Airway epithelial cell (primary cell): ENCODE measurements around the gene CD34. TPM values are rescaled to one million over a fixed set of nuclear protein-coding genes. Genes with fewer than 3 reads are reported as not detected.

Source experiments
- total RNA-seq: library from RNA; depleted of rRNA; stranded (reverse); fragments of >200 nt; gene quantifications from 2 replicates; pipeline ENCODE4 v1.2.3, GENCODE V29; 2015

Gene CD34, protein sequence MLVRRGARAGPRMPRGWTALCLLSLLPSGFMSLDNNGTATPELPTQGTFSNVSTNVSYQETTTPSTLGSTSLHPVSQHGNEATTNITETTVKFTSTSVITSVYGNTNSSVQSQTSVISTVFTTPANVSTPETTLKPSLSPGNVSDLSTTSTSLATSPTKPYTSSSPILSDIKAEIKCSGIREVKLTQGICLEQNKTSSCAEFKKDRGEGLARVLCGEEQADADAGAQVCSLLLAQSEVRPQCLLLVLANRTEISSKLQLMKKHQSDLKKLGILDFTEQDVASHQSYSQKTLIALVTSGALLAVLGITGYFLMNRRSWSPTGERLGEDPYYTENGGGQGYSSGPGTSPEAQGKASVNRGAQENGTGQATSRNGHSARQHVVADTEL
- total RNA-seq: not detected in 2 replicates

DNA sequence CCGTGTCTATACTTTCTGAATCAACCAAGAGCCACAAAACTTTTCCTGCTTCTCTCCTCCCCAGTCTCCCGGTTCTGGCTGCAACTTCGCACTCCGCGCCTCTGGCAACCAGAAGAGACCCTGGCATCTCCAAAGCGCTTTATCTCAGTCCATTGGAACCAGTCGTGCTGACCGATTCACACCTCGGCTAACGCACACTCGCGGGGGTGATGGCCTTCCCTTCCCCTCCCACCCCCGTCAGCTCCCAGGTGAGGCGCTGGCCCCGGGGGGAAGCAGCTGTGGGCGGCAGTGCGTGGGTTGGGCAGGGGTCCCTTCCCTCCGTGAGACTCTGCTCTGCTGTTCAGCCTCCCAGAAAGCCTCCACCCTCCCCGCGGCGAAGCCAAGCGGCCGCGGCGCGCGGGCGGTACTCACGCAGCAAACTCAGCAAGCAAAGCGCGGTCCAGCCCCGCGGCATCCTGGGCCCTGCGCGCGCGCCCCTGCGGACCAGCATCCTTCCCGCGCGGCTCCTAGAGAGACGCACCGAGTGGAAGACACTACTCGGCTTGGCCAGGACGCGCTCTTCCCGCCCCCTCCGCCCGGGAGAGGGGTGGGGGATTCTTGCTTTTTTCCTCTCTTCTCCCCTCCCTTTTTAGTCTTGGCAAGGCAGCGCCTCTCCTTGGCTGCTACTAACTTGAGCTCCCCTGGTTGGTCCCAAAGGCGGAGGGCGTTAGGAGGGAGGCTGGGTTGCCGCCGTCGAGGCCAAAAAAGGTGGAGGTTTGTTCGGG is at the start of gene CD34:
Gene CD34 (minus strand): TSS at position 535 of the 764 bp plus-strand sequence. CDS start 45 bp downstream, at position 490.

Other genes starting within 250 kb of the CD34 start
- 58.2 and 71.9 TPM in 2 replicates for gene CD46, start 159.1 kb downstream of the CD34 start, total RNA-seq